Gastrocnemius medialis (tissue), 4 donors: ENCODE data around the gene SIL1.

Source experiments
- POLR2A ChIP-seq, 2 donors: fragments of 450-650 bp; IDR thresholded peaks; one replicate each; pipeline ENCODE4 v1.6.1; 2017; ENCODE audit warnings: antibody characterized with exemption in 2 of 2, mild to moderate bottlenecking in 2 of 2, moderate library complexity in 2 of 2
- TF ChIP-seq, protein P1 (sequence below), 5 experiments: fragments of 450-650 bp in 3 of 5; fragments of 200-600 bp in 2 of 5; sonication (generic) in 2 of 5; IDR thresholded peaks in 4 of 5; conservative IDR thresholded peaks in 1 of 5; 1 replicate in 4 of 5; 2 replicates in 1 of 5; pipeline ENCODE4 v1.5.1; 2016 to 2019; ENCODE audit warnings: antibody characterized with exemption in 5 of 5, mild to moderate bottlenecking in 3 of 5, moderate library complexity in 3 of 5

DNA sequence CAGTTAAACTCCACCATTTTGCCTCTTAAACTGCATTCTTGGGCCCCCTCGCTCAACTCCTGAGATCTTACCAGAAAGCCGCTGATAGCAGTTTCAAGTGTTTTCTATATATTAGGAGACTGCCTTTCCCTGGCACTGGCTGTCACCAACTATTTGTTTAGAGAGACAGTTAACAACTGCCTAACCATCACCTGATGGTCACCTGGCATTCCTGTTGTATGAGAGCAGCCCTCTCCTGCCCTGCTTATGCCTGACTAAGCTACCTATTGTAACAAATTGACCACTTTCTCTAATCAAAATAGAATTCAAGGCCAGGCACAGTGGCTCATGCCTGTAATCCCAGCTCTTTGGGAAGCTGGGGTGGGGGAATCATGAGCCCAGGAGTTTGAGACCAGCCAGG, 28.0 kb upstream of the SIL1 start:
- TF ChIP-seq, protein P1, sequence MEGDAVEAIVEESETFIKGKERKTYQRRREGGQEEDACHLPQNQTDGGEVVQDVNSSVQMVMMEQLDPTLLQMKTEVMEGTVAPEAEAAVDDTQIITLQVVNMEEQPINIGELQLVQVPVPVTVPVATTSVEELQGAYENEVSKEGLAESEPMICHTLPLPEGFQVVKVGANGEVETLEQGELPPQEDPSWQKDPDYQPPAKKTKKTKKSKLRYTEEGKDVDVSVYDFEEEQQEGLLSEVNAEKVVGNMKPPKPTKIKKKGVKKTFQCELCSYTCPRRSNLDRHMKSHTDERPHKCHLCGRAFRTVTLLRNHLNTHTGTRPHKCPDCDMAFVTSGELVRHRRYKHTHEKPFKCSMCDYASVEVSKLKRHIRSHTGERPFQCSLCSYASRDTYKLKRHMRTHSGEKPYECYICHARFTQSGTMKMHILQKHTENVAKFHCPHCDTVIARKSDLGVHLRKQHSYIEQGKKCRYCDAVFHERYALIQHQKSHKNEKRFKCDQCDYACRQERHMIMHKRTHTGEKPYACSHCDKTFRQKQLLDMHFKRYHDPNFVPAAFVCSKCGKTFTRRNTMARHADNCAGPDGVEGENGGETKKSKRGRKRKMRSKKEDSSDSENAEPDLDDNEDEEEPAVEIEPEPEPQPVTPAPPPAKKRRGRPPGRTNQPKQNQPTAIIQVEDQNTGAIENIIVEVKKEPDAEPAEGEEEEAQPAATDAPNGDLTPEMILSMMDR (IDR thresholded peaks at IDR 0.05 in 4 of 5, conservative IDR thresholded peaks at IDR 0.05 in 1 of 5), result no peak
- TF ChIP-seq POLR2A (IDR thresholded peaks at IDR 0.05), result no peak
